ENCODE data around the gene AGAP5. TPM values are rescaled to one million over a fixed set of nuclear protein-coding genes. Genes with fewer than 3 reads are reported as not detected.

AGAP5 gene
- polyA plus RNA-seq, 3 donors: 0.23 to 8.9 (median 0.44) TPM

DNA sequence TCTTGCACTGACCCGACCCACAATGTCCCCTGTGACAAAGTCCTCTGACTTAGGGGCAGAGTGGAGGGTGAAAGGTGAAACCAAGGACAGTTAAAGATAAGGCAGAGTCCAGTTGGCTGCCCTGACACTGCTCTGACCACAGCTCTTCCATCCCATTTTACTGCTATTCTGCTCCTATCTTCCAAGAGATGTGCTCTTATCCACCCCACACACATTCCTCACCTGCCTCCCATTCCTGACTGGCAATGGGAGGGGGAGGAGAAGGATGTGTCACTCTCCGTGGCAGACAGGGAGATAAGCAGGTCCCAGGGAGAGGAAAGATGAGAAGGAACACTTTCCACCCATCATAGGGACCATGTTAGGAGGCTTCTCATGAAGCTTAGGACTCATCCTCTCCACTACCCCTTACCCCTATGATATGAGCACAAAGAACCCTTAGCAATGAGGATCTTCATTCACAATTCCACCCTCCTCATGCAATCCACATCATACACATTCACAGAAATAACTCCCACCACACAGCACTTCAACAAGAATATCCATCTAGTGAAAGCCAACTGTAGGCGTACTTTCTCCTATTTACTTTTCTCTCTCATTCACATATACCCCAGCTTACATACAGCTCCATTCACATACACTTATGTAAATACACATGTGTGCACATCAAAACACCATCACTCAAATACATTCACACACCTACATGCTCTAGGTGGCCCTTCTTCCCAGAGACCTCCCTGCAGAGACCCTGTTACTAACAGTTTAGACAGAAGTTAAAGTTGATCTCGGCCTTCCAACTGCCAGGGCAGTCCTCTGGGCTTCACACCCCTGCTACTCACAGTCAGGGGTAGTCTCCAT, 48.7 kb downstream of the AGAP5 start:
- Histone ChIP-seq H4K20me1 (ENCODE audit: insufficient read depth, low read length) (no peaks in the 10 kb centered on the region), H2AFZ (ENCODE audit: insufficient read depth, low read depth, low read length, poor library complexity, severe bottlenecking) (no peak overlapping the region), H3K4me2 (replicated peaks; ENCODE audit: extremely low read depth, low read length, poor library complexity, severe bottlenecking) (no peak overlapping the region), H3K9ac (ENCODE audit: insufficient read depth, low read length, poor library complexity, severe bottlenecking) (no peak overlapping the region), H3K9me3 (replicated peaks in 1 of 2; ENCODE audit: control insufficient read depth in 1 of 2, insufficient read depth in 1 of 2, low read length in 2 of 2) (no peaks in the 10 kb centered on the region), H3K4me1 (ENCODE audit: control insufficient read depth in 1 of 2, insufficient read depth in 2 of 2, low read length in 2 of 2) (peaks cover 39 to 42% of the 10 kb centered on the region in 2 donors), H3K79me2 (ENCODE audit: insufficient read depth, low read length) (no peaks in the 10 kb centered on the region), H3K36me3 (replicated peaks in 1 of 2; ENCODE audit: control insufficient read depth in 1 of 2, insufficient read depth in 2 of 2, low read length in 2 of 2) (no peaks in the 10 kb centered on the region), H3K4me3 (replicated peaks in 1 of 3; ENCODE audit: low read depth in 2 of 3, low read length in 3 of 3) (no peak overlapping the region), H3K27me3 (ENCODE audit: control insufficient read depth in 2 of 2, insufficient read depth in 2 of 2, low read length in 2 of 2) (no peaks in the 10 kb centered on the region), H3K27ac (ENCODE audit: low read depth in 1 of 2, low read length in 2 of 2) (peak overlapping the region in 1 of 2 donors; percentile 61)
- Mint-ChIP-seq H3K27ac (peak overlapping the region in 2 of 7 donors; percentile 37 to 69), H3K9me3 (no peaks in the 10 kb centered on the region), H3K4me3 (peak overlapping the region in 1 of 2 donors; percentile 76), H3K27me3 (ENCODE audit: low read depth in 3 of 3) (peaks cover 0 to 12% (median 7%) of the 10 kb centered on the region in 3 donors), H3K4me1 (peaks cover 53% of the 10 kb centered on the region), H3K36me3 (no peaks in the 10 kb centered on the region)
- intact Hi-C loops (cut with micrococcal nuclease): no loop called here
- TF ChIP-seq, protein P1, sequence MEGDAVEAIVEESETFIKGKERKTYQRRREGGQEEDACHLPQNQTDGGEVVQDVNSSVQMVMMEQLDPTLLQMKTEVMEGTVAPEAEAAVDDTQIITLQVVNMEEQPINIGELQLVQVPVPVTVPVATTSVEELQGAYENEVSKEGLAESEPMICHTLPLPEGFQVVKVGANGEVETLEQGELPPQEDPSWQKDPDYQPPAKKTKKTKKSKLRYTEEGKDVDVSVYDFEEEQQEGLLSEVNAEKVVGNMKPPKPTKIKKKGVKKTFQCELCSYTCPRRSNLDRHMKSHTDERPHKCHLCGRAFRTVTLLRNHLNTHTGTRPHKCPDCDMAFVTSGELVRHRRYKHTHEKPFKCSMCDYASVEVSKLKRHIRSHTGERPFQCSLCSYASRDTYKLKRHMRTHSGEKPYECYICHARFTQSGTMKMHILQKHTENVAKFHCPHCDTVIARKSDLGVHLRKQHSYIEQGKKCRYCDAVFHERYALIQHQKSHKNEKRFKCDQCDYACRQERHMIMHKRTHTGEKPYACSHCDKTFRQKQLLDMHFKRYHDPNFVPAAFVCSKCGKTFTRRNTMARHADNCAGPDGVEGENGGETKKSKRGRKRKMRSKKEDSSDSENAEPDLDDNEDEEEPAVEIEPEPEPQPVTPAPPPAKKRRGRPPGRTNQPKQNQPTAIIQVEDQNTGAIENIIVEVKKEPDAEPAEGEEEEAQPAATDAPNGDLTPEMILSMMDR (IDR thresholded peaks at IDR 0.05): no peak
- WGBS (ENCODE audit: insufficient coverage): 100% methylated on average over 2 of the region's 4 CpGs
- DNase-seq: no peak

DNA sequence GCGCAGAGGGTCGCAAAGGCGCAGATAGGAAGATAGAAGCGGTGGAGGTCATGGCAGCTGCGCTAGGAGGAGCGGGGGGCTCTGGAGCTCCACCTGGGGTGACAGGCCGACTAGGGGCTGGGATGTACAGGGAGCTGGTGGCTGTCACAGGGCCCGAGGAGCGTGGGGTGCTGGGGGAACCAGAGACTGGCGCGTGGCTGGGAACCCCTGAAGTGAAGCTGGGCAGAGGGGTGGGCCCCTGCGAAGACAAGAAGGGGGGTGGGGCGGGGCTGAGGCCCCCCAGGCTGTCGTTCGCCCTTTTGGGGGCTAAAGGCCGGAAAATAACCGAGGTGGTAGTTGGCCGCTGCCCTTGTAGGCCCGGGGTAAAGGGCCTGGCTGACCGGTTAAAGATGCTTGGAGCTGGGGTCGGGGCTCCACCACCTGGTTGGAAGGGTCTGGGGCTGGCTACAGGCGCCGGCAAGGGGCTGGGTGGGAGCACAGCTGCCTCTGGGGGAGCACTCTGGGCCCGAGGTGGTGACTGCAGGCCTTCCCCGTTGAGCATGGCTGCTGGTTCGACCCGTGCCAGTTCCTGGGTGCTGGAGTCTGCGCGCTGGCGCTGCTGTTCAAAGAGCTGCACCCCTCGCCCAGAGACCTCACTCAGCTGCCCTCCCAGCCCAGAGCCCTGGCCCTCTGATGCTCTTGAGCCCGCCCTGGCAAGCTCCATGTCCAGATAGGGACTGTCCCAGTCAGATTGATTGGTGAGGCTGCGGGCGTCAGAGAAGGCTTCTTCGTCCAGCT, 49.8 kb downstream of the AGAP5 start:
- intact Hi-C loops (cut with micrococcal nuclease): no loop called here
- TF ChIP-seq, protein P1 (IDR thresholded peaks at IDR 0.05): no peak
- H3K36me3 Mint-ChIP-seq: no peaks in the 10 kb centered on the region
- Histone ChIP-seq H3K27ac (ENCODE audit: low read depth in 1 of 2, low read length in 2 of 2) (no peak overlapping the region), H3K9me3 (replicated peaks in 1 of 2; ENCODE audit: control insufficient read depth in 1 of 2, insufficient read depth in 1 of 2, low read length in 2 of 2) (no peaks in the 10 kb centered on the region), H3K36me3 (replicated peaks in 1 of 2; ENCODE audit: control insufficient read depth in 1 of 2, insufficient read depth in 2 of 2, low read length in 2 of 2) (no peaks in the 10 kb centered on the region), H4K20me1 (ENCODE audit: insufficient read depth, low read length) (no peaks in the 10 kb centered on the region), H3K9ac (ENCODE audit: insufficient read depth, low read length, poor library complexity, severe bottlenecking) (peak overlapping the region; percentile 68), H3K4me1 (ENCODE audit: control insufficient read depth in 1 of 2, insufficient read depth in 2 of 2, low read length in 2 of 2) (peaks cover 43 to 50% of the 10 kb centered on the region in 2 donors), H3K4me2 (replicated peaks; ENCODE audit: extremely low read depth, low read length, poor library complexity, severe bottlenecking) (peak overlapping the region; percentile 70), H3K79me2 (ENCODE audit: insufficient read depth, low read length) (no peaks in the 10 kb centered on the region), H3K4me3 (replicated peaks in 1 of 3; ENCODE audit: low read depth in 2 of 3, low read length in 3 of 3) (peak overlapping the region; percentile 58 to 79 (median 60)), H3K27me3 (ENCODE audit: control insufficient read depth in 2 of 2, insufficient read depth in 2 of 2, low read length in 2 of 2) (no peaks in the 10 kb centered on the region), H2AFZ (ENCODE audit: insufficient read depth, low read depth, low read length, poor library complexity, severe bottlenecking) (peak overlapping the region; percentile 98)
- H3K9me3 Mint-ChIP-seq: no peaks in the 10 kb centered on the region
- H3K27me3 Mint-ChIP-seq (ENCODE audit: low read depth in 3 of 3): peaks cover 0 to 8% (median 6%) of the 10 kb centered on the region in 3 donors
- peak overlapping the region in 2 of 7 donors; percentile 20 to 40 for H3K27ac Mint-ChIP-seq
- H3K4me1 Mint-ChIP-seq: peaks cover 60% of the 10 kb centered on the region
- H3K4me3 Mint-ChIP-seq: peak overlapping the region; percentile 76 to 88
- 36% methylated on average over 33 of the region's 35 CpGs for WGBS (ENCODE audit: insufficient coverage)
- DNase-seq: no peak
